A549 (cell line): Measurements from ENCODE around the gene COPS8. TPM values are rescaled to one million over a fixed set of nuclear protein-coding genes. Genes with fewer than 3 reads are reported as not detected.

Source experiments
- ATAC-seq, 2 experiments: fragments of 200-7000 bp in 1 of 2; fragments of >200 bp in 1 of 2; cut with Nextera tagmentation in 1 of 2; cut with Tn5 transposase in 1 of 2; 3 replicates each; pipeline versions ENCODE4 v1.8.0 to v1.9.1; 2018 to 2020; ENCODE audit warnings: mild to moderate bottlenecking in 1 of 2, moderate library complexity in 1 of 2
- CTCF ChIA-PET: fragments of 300-600 bp; sonication (Branson Sonifier 250); formaldehyde crosslinking; extraction: SDS; loops from one replicate; lab custom pipeline; 2021; ENCODE audit warnings: antibody characterized with exemption, inconsistent platforms; lab: Yijun Ruan, JAX
- POLR2A ChIA-PET: fragments of 350-600 bp; formaldehyde crosslinking; extraction: SDS; loops from one replicate; lab custom pipeline; 2021; ENCODE audit warnings: antibody characterized with exemption, inconsistent platforms; lab: Yijun Ruan, JAX
- DNase-seq, 2 experiments: peaks; one replicate each; pipeline versions ENCODE4 v3.0.0 to v3.0.0-alpha.2; 2011 to 2016; ENCODE audit warnings: low read depth in 1 of 2, low spot score in 1 of 2
- FAIRE-seq: peaks from 2 replicates; lab custom pipeline; 2011; peaks lifted over from hg19 to GRCh38; lab: Jason Lieb, UNC
- H3K27ac ChIP-seq, 2 experiments: fragments of >200 bp; sonication (Bioruptor Twin); formaldehyde crosslinking; 3 replicates each; pipeline ENCODE4 v1.5.1; 2016 to 2017
- H3K4me1 ChIP-seq: fragments of >200 bp; sonication (Bioruptor Twin); formaldehyde crosslinking; 3 replicates; pipeline ENCODE4 v1.6.1; 2016
- H3K4me2 ChIP-seq: fragments of >200 bp; sonication (Bioruptor Twin); formaldehyde crosslinking; 3 replicates; pipeline ENCODE4 v1.6.1; 2016
- H3K4me3 ChIP-seq: fragments of >200 bp; sonication (Bioruptor Twin); formaldehyde crosslinking; 3 replicates; pipeline ENCODE4 v1.5.1; 2016
- H3K9me3 ChIP-seq: fragments of >200 bp; sonication (Bioruptor Twin); formaldehyde crosslinking; 3 replicates; pipeline ENCODE4 v1.6.1; 2016
- BHLHE40 ChIP-seq: IDR thresholded peaks from 2 replicates; pipeline ENCODE4 v1.6.1; 2012; ENCODE audit warnings: low read depth, low read length, inconsistent platforms
- CEBPB ChIP-seq, 2 experiments: fragments of >200 bp in 1 of 2; sonication (Bioruptor Twin) in 1 of 2; formaldehyde crosslinking in 1 of 2; IDR thresholded peaks; 2 replicates each; pipeline ENCODE4 v1.6.1; 2012 to 2016
- HDAC2 ChIP-seq: fragments of 200-600 bp; sonication (generic); IDR thresholded peaks from 2 replicates; pipeline ENCODE4 v1.6.1; 2016
- HOXA7 ChIP-seq: fragments of 250-450 bp; sonication (Bioruptor Pico); IDR thresholded peaks from 2 replicates; pipeline ENCODE4 v1.5.0; 2020; ENCODE audit warnings: mild to moderate bottlenecking, moderate library complexity
- JUN ChIP-seq, 2 experiments: fragments of >200 bp; sonication (Bioruptor Twin); formaldehyde crosslinking; IDR thresholded peaks; 2 replicates in 1 of 2; 3 replicates in 1 of 2; pipeline ENCODE4 v1.6.1; 2016 to 2017
- JUNB ChIP-seq: fragments of >200 bp; sonication (Bioruptor Twin); formaldehyde crosslinking; IDR thresholded peaks from 2 replicates; pipeline ENCODE4 v1.6.1; 2016
- MAZ ChIP-seq: fragments of 150-350 bp; IDR thresholded peaks from 2 replicates; pipeline ENCODE4 v1.6.1; 2014; ENCODE audit warnings: antibody characterized with exemption, low read depth, low read length, borderline replicate concordance
- MYC ChIP-seq: IDR thresholded peaks from 2 replicates; pipeline ENCODE4 v1.6.1; 2012; ENCODE audit warnings: mild to moderate bottlenecking, inconsistent platforms, low read length, improper control_type of control experiment, borderline replicate concordance
- PHF8 ChIP-seq: fragments of 200-600 bp; sonication (generic); IDR thresholded peaks from 2 replicates; pipeline ENCODE4 v1.6.1; 2016; ENCODE audit warnings: low read depth, mild to moderate bottlenecking, antibody characterized with exemption, moderate library complexity, borderline replicate concordance
- POLR2AphosphoS2 ChIP-seq: conservative IDR thresholded peaks from 2 replicates; pipeline ENCODE4 v1.6.1; 2012; ENCODE audit warnings: low read length, improper control_type of control experiment, inconsistent platforms
- SREBF2 ChIP-seq: fragments of 450-650 bp; IDR thresholded peaks from 2 replicates; pipeline ENCODE4 v1.6.1; 2014; ENCODE audit warnings: mild to moderate bottlenecking, moderate library complexity
- TFCP2L1 ChIP-seq: fragments of 250-450 bp; sonication (Bioruptor Pico); IDR thresholded peaks from 2 replicates; pipeline ENCODE4 v1.5.0; 2021; ENCODE audit warnings: mild to moderate bottlenecking
- WGBS: methylation state at CpG from one replicate; pipeline ENCODE4 v1.1.6; 2017; ENCODE audit errors: missing lambda C conversion rate; 5-methylcytosine and 5-hydroxymethylcytosine counted together
- polyA plus RNA-seq, 4 experiments: library from polyadenylated mRNA; depleted of rRNA in 3 of 4; stranded (reverse); fragments of >200 nt; fragmentation: RNase III in 1 of 4; extraction: RNeasy Plus Mini Kit Qiagen cat#74134 plus additional on column Dnase treatment in 1 of 4; gene quantifications; 2 replicates in 3 of 4; 3 replicates in 1 of 4; pipeline ENCODE4 v1.2.3, GENCODE V29; 2011 to 2017
- TF ChIP-seq, protein P1 (sequence below): fragments of >200 bp; sonication (Bioruptor Twin); formaldehyde crosslinking; IDR thresholded peaks from 2 replicates; pipeline ENCODE4 v1.6.1; 2016
- TF ChIP-seq, protein P2 (sequence below): IDR thresholded peaks from 2 replicates; pipeline ENCODE4 v1.6.1; 2012
- TF ChIP-seq, protein P3 (sequence below): fragments of 450-650 bp; IDR thresholded peaks from 2 replicates; pipeline ENCODE4 v1.6.1; 2014; ENCODE audit warnings: antibody characterized with exemption
- TF ChIP-seq, protein P4 (sequence below): fragments of 200-600 bp; sonication (generic); IDR thresholded peaks from 2 replicates; pipeline ENCODE4 v1.6.1; 2016; ENCODE audit warnings: antibody characterized with exemption, mild to moderate bottlenecking, moderate library complexity
- TF ChIP-seq, protein P5 (sequence below): IDR thresholded peaks from 2 replicates; pipeline ENCODE4 v1.6.1; 2012

COPS8 gene
- polyA plus RNA-seq, 2 of the 4 experiments (the other 2 are of a cell fraction): 85.7 to 161 TPM

DNA sequence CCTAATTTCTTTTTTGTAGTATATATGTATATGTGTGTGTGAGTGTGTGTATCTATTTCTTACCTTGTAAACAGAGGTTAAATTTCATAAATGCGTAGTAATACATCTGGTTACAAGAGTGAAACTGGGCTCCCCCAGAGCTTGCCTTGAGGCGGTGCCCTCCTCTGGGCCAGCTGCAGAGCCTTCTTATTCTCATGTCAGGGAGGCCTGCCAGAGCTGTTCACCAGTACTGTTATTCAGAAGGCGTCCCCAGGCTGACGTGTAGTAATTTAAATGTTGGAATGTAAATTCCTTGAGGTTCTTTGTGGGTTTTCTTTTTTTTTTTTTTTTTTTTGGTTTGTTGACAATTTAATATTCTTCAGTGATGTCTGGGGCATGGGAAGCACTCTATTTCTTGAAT is 11.2 kb downstream of the COPS8 start:
- ChIA-PET CTCF (interaction anchor here (0.7 to 4.5 kb wide), 6 partner anchors 10 to 475 kb away, joined by 3 to 42 read pairs (median 5); partner anchors contain the start of gene COPS8), POLR2A (no interaction called here)
- ATAC-seq (no peak), FAIRE-seq (no peak)
- H3K9me3 ChIP-seq: 0 out of 3 replicates have a peak, but pooled peaks cover 2% of the 10 kb centered on the region
- peaks cover 28% of the 10 kb centered on the region for H3K4me1 ChIP-seq
- peak overlapping the region; percentile 52; the same call in 1 of the 3 replicates for H3K4me2 ChIP-seq
- peak overlapping the region in 1 of 2 experiments; percentile 66; a peak in 1 of 6 replicates for H3K27ac ChIP-seq
- H3K4me3 ChIP-seq: no peak overlapping the region
- TF ChIP-seq, protein P1, sequence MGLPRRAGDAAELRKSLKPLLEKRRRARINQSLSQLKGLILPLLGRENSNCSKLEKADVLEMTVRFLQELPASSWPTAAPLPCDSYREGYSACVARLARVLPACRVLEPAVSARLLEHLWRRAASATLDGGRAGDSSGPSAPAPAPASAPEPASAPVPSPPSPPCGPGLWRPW: no peak
- TF ChIP-seq, all 56 proteins: peak for 0
- no peak for DNase-seq
- 91% methylated on average over 4 of the region's 4 CpGs for WGBS

DNA sequence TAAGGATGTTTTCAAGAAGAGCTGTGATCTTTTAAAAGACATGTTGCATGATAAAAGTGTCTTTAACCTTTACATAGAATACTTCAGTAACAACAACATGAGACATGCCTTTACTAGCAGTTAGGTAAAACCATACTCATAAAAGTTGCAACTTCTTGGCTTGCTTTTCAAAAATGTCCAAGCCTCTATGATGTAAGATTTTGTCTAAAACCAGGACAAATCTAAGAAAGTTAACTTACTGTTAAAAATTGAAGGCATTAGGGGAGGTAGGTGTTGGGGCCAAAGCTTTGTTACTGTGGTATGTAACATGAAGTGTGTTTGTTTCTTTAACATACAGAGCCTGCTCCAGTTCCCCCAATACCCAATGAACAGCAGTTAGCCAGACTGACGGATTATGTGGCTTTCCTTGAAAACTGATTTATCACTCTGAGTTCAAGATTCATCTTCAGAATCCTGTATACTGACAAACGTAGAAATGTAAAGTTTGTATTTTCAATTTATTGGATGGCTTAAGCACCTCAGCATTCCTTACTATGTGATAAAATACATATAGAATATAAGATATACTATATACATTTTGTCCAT is 11.7 kb downstream of the COPS8 start:
- no peak overlapping the region for H3K4me3 ChIP-seq

More for the DNA sequence above, 11.7 kb downstream of the COPS8 start:
- CTCF ChIA-PET: interaction anchor here (0.7 to 4.5 kb wide), 4 partner anchors 23 to 475 kb away, joined by 3 to 42 read pairs (median 6); no protein-coding TSS in a partner anchor
- Histone ChIP-seq H3K9me3 (0 out of 3 replicates have a peak, but pooled peaks cover 2% of the 10 kb centered on the region), H3K4me2 (peak overlapping the region; percentile 52; the same call in 2 of the 3 replicates), H3K27ac (peak overlapping the region in 1 of 2 experiments; percentile 66; a peak in 1 of 6 replicates), H3K4me1 (peaks cover 25% of the 10 kb centered on the region)
- 87% methylated on average over 2 of the region's 2 CpGs for WGBS
- POLR2A ChIA-PET: no interaction called here
- ATAC-seq (no peak), FAIRE-seq (no peak), DNase-seq (no peak)
- no peak for TF ChIP-seq MYC
- TF ChIP-seq TFCP2L1 (CRISPR knock-in tag): no peak
- no peak for TF ChIP-seq HDAC2
- no peak for TF ChIP-seq HOXA7 (CRISPR knock-in tag)
- TF ChIP-seq SREBF2: no peak
- no peak for TF ChIP-seq POLR2AphosphoS2
- TF ChIP-seq BHLHE40: no peak
- no peak for TF ChIP-seq PHF8
- TF ChIP-seq, protein P2, sequence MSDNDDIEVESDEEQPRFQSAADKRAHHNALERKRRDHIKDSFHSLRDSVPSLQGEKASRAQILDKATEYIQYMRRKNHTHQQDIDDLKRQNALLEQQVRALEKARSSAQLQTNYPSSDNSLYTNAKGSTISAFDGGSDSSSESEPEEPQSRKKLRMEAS: no peak
- TF ChIP-seq, protein P3, sequence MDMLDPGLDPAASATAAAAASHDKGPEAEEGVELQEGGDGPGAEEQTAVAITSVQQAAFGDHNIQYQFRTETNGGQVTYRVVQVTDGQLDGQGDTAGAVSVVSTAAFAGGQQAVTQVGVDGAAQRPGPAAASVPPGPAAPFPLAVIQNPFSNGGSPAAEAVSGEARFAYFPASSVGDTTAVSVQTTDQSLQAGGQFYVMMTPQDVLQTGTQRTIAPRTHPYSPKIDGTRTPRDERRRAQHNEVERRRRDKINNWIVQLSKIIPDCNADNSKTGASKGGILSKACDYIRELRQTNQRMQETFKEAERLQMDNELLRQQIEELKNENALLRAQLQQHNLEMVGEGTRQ: no peak
- no peak for TF ChIP-seq MAZ
- TF ChIP-seq, protein P4, sequence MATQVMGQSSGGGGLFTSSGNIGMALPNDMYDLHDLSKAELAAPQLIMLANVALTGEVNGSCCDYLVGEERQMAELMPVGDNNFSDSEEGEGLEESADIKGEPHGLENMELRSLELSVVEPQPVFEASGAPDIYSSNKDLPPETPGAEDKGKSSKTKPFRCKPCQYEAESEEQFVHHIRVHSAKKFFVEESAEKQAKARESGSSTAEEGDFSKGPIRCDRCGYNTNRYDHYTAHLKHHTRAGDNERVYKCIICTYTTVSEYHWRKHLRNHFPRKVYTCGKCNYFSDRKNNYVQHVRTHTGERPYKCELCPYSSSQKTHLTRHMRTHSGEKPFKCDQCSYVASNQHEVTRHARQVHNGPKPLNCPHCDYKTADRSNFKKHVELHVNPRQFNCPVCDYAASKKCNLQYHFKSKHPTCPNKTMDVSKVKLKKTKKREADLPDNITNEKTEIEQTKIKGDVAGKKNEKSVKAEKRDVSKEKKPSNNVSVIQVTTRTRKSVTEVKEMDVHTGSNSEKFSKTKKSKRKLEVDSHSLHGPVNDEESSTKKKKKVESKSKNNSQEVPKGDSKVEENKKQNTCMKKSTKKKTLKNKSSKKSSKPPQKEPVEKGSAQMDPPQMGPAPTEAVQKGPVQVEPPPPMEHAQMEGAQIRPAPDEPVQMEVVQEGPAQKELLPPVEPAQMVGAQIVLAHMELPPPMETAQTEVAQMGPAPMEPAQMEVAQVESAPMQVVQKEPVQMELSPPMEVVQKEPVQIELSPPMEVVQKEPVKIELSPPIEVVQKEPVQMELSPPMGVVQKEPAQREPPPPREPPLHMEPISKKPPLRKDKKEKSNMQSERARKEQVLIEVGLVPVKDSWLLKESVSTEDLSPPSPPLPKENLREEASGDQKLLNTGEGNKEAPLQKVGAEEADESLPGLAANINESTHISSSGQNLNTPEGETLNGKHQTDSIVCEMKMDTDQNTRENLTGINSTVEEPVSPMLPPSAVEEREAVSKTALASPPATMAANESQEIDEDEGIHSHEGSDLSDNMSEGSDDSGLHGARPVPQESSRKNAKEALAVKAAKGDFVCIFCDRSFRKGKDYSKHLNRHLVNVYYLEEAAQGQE: no peak
- no peak for TF ChIP-seq CEBPB (IDR thresholded peaks at IDR 0.05)
- no peak for TF ChIP-seq JUNB
- TF ChIP-seq JUN (IDR thresholded peaks at IDR 0.05): no peak
- TF ChIP-seq, protein P5, sequence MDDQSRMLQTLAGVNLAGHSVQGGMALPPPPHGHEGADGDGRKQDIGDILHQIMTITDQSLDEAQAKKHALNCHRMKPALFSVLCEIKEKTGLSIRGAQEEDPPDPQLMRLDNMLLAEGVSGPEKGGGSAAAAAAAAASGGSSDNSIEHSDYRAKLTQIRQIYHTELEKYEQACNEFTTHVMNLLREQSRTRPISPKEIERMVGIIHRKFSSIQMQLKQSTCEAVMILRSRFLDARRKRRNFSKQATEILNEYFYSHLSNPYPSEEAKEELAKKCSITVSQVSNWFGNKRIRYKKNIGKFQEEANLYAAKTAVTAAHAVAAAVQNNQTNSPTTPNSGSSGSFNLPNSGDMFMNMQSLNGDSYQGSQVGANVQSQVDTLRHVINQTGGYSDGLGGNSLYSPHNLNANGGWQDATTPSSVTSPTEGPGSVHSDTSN: no peak
